ENCODE data around the gene LRCH1.
A peak's percentile ranks its signal among the peaks of the same experiment; 100 is the strongest.

Gene LRCH1

DNA sequence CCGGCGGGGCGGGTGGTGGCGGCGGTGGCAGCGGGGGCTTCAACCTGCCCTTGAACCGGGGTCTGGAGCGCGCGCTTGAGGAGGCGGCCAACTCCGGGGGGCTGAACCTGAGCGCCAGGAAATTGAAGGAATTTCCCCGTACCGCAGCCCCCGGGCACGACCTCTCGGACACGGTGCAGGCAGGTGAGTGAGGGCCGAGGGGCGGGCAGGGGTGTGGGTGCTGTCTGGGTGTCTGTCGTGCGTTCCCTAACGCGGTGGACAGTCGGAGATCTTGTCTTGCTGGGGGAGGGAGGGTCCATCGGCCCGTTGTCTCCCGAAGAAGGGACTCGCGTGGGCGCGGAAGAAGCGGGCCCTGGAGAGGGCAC, 533 bp downstream of the LRCH1 start:
- peak overlapping the region; percentile 78 for H3K4me3 ChIP-seq (ENCODE audit: low read depth, low read length)
- DNase-seq (ENCODE audit: low read depth) = no peak
- TF ChIP-seq, protein P1, sequence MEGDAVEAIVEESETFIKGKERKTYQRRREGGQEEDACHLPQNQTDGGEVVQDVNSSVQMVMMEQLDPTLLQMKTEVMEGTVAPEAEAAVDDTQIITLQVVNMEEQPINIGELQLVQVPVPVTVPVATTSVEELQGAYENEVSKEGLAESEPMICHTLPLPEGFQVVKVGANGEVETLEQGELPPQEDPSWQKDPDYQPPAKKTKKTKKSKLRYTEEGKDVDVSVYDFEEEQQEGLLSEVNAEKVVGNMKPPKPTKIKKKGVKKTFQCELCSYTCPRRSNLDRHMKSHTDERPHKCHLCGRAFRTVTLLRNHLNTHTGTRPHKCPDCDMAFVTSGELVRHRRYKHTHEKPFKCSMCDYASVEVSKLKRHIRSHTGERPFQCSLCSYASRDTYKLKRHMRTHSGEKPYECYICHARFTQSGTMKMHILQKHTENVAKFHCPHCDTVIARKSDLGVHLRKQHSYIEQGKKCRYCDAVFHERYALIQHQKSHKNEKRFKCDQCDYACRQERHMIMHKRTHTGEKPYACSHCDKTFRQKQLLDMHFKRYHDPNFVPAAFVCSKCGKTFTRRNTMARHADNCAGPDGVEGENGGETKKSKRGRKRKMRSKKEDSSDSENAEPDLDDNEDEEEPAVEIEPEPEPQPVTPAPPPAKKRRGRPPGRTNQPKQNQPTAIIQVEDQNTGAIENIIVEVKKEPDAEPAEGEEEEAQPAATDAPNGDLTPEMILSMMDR (IDR thresholded peaks at IDR 0.05; ENCODE audit: low read depth, low read length, missing control alignments) = no peak

DNA sequence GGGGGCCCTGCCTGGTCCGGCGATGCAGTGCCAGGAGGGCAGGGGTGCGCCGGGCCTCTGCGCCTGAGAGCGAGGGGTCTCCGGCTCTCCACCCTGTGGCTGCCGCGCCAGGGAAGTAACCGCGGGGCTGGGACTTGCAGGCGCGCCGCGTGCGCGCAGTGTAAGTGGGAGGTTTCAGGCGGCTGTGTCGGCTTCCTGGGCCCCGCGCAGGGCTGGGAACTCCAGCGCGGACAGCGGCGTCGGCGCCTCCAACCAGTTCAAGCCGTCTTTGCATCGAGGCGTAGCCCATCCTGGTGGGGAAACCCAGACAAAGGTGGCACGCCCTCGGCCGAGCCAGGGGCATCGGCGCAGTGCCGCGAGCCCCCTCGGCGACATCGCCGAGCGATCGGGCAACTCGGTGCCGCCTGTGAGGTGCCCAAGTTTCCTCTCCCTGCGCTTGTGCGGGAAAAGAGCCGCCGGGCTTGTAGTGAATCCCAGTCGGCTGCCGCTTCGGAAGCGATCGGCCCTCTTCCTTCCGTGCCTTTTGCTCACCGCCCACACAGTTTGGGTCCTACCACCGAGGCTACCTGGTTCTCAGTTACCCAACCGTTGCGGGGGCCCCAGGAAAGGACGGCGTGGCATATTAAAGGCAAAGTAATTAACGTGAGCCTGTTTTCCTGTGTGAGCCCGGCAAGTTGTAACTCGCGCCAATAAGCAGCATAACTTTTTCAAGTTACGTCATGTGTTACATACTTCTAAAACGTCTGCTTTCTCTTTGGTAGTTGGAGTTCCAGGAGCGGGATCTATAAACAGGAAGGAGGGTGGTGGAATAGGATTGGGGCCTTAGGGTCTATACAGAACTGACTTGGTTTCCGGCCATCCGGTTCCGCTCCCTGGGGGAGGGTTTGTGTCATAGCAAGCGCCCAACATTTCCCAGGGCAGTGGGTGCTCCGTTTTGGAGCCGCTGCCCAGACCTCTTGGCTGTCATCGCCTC, 1.2 kb downstream of the LRCH1 start:
- peak overlapping the region; percentile 78 for H3K4me3 ChIP-seq (ENCODE audit: low read depth, low read length)
- TF ChIP-seq, protein P1 (IDR thresholded peaks at IDR 0.05; ENCODE audit: low read depth, low read length, missing control alignments) = peak; percentile 38
- no peak for DNase-seq (ENCODE audit: low read depth)

DNA sequence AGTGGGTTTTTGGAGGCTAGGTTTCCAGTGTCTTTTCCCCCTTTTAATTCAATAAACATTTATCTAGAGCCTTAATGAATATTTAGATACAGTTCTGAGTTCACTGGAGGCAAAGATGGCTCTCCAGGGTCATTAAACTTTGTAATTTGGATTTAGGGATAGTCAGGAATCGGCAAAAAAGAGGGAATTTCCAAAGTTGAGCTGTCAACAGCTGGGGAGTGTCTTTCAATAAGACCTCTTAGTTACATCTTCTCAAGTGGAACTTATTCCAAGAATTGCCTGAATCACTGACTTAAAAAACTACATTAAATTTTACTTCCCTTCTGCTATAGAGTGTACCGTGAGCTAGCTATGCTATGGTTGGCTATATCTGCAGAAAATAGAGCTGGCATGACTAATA, 2.0 kb downstream of the LRCH1 start:
- TF ChIP-seq, protein P1 (IDR thresholded peaks at IDR 0.05; ENCODE audit: low read depth, low read length, missing control alignments) = no peak
- DNase-seq (ENCODE audit: low read depth) = no peak
- H3K4me3 ChIP-seq (ENCODE audit: low read depth, low read length) = peak overlapping the region; percentile 78

DNA sequence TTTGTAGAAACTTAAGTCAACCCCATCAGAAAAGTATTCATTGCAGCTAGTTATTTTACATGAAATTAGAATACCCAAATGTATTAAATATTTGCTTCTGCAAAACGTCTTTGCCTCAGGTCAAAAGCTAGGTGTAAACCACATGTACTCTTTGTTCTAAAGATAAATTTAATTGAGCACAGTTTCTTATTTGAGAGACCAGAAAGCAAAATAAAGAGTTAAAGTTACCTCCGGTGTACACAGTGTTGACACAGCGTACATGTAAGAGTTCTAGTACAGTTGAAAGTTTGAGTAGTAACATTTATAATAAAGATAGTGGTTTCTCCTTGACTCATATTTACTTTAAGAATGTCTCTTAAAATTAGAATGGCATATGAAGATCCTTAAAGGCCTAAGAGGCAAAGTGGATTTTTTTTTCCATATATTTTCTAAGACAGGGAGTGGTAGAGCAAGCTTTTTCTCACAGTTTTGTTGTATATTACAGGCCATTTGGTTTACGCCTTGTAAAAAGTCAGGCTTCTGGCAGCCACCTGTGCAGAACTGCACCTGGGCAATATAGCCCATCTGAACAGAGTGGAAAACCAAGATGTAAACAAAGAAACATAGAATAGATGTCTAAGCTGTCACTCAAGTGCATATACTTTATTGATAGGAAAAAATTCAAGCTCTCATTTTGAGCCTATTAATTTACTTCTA, 2.9 kb downstream of the LRCH1 start:
- no peak for DNase-seq (ENCODE audit: low read depth)
- TF ChIP-seq, protein P1 (IDR thresholded peaks at IDR 0.05; ENCODE audit: low read depth, low read length, missing control alignments) = no peak
- peak overlapping the region; percentile 78; the same call in 1 of the 2 replicates for H3K4me3 ChIP-seq (ENCODE audit: low read depth, low read length)

DNA sequence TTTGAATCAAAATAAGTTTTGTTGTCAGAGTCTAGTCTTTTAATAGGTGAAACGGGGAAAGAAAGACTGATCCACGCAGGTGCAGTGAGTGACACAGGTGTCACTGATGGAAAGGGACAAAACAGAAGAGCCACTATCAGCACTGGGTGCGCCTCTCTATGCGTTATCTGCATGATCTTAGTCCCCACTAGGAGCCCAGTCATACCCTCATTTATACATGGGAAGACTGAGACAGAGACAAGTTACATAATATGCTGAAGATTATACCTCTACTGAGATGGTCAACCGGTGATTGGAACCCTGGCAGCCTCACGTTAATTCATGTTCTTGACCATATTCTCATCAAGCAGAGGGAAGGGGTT, 3.4 kb downstream of the LRCH1 start:
- H3K4me3 ChIP-seq (ENCODE audit: low read depth, low read length) = no peak overlapping the region
- no peak for DNase-seq (ENCODE audit: low read depth)
- TF ChIP-seq, protein P1 (IDR thresholded peaks at IDR 0.05; ENCODE audit: low read depth, low read length, missing control alignments) = no peak

DNA sequence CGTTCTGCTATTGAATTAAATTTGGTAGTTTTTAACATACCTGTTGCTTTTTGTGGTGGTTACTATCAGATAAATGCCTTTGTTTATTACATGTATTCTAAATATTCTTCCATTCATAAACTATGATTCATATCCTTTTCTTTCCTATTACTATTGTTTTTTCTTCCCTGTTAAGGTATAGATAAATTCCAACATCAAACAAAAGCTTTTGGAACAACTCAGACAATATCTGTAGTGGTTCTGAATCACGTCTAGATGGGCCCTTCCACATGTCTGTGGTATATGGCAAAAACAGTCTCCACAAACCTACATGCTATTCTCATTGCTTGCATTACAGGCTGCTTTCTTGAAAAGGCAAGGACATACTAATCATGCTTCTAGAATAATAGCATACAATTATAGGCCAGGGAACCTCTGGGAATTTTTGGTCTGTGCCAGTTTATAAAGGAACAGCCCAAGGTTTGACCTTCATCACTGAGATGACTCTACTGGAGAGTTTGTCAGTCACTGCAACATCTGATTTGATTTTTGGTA, 6.4 kb downstream of the LRCH1 start:
- TF ChIP-seq, protein P1 (IDR thresholded peaks at IDR 0.05; ENCODE audit: low read depth, low read length, missing control alignments) = no peak
- DNase-seq (ENCODE audit: low read depth) = no peak
- H3K4me3 ChIP-seq (ENCODE audit: low read depth, low read length) = no peak overlapping the region

Measured in GM12864 (cell line).